Esophagus muscularis mucosa (tissue), 4 donors: ENCODE measurements around the gene WNK1. TPM values are rescaled to one million over a fixed set of nuclear protein-coding genes. Genes with fewer than 3 reads are reported as not detected.

Experiments
- DNase-seq: peaks from one replicate; pipeline ENCODE4 v3.0.0-alpha.2; 2017; ENCODE audit errors: extremely low spot score
- H3K27ac ChIP-seq, 4 donors: fragments of 200-600 bp; sonication (generic); replicated peaks in 1 of 4; 1 replicate in 3 of 4; 2 replicates in 1 of 4; pipeline ENCODE4 v1.5.1; 2016 to 2019; ENCODE audit warnings: mild to moderate bottlenecking in 1 of 4
- H3K27me3 ChIP-seq, 4 donors: fragments of 200-600 bp; sonication (generic); one replicate each; pipeline versions ENCODE4 v1.5.1 to v1.6.0; 2016 to 2019
- H3K36me3 ChIP-seq, 4 donors: fragments of 200-600 bp; sonication (generic); one replicate each; pipeline ENCODE4 v1.5.1; 2016 to 2019
- H3K4me1 ChIP-seq, 4 donors: fragments of 200-600 bp; sonication (generic); one replicate each; pipeline ENCODE4 v1.5.1; 2016 to 2019
- H3K4me3 ChIP-seq, 4 donors: fragments of 200-600 bp; sonication (generic); 1 replicate in 2 of 4; 2 replicates in 2 of 4; pipeline ENCODE4 v1.5.1; 2016 to 2019; ENCODE audit warnings: mild to moderate bottlenecking in 4 of 4, moderate library complexity in 1 of 4
- H3K9me3 ChIP-seq, 4 donors: fragments of 200-600 bp; sonication (generic); 1 replicate in 3 of 4; 2 replicates in 1 of 4; pipeline ENCODE4 v1.5.1; 2016 to 2019
- EP300 ChIP-seq: sonication (generic); formaldehyde crosslinking; IDR thresholded peaks from one replicate; pipeline ENCODE4 v1.6.1; 2017; ENCODE audit warnings: antibody characterized with exemption
- POLR2A ChIP-seq: fragments of 450-650 bp; IDR thresholded peaks from one replicate; pipeline ENCODE4 v1.6.1; 2017; ENCODE audit warnings: antibody characterized with exemption, moderate library complexity, mild to moderate bottlenecking, low read depth
- POLR2AphosphoS5 ChIP-seq, 2 donors: sonication (generic); formaldehyde crosslinking; IDR thresholded peaks; one replicate each; pipeline ENCODE4 v1.6.1; 2017; ENCODE audit warnings: antibody characterized with exemption in 2 of 2
- WGBS: methylation state at CpG from one replicate; pipeline ENCODE4 v1.1.5; 2018; 5-methylcytosine and 5-hydroxymethylcytosine counted together
- intact Hi-C: fragments of 100-400 bp; cut with DNase I; formaldehyde crosslinking; loops from one replicate; pipeline ENCODE4 v1.15.1; 2023
- total RNA-seq, 4 donors: library from RNA; depleted of rRNA; stranded (reverse); fragments of >200 nt; gene quantifications; one replicate each; pipeline versions ENCODE4 v1.1.0 to v1.2.1, GENCODE V29; 2016
- TF ChIP-seq, protein P1 (sequence below), 3 experiments: fragments of 200-600 bp in 2 of 3; fragments of 450-650 bp in 1 of 3; sonication (generic) in 2 of 3; IDR thresholded peaks; one replicate each; pipeline ENCODE4 v1.5.1; 2017 to 2019; ENCODE audit warnings: antibody characterized with exemption in 3 of 3, mild to moderate bottlenecking in 2 of 3, moderate library complexity in 1 of 3

The WNK1 gene
- total RNA-seq, 4 donors from 2014 or later: 137 to 250 (median 158) TPM

DNA sequence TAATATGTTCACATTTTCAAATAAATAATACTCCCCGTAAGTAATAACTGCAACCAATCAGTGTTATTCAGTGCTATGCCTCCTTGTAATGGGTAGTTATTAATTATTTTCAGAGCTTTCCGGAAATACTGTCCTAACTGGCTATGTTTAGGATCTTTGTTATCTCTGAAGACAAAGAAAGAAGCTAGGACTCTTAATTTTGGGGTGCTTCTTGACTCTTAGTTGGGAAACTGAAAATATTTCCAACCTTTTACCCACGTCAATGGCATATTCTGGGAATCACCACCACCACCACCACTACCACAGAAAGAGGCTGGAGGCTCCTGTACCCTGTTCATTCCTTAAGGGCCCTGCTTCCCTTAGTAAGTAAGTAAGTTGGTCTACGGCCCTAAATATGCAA lies 158.0 kb downstream of the WNK1 start:
- intact Hi-C loops: no loop called here
- 57% methylated on average over 4 of the region's 4 CpGs for WGBS
- no peak overlapping the region for H3K27ac ChIP-seq
- H3K4me3 ChIP-seq: no peak overlapping the region
- DNase-seq: no peak
- H3K9me3 ChIP-seq: no peaks in the 10 kb centered on the region
- no peaks in the 10 kb centered on the region for H3K27me3 ChIP-seq
- H3K4me1 ChIP-seq: peaks cover 0 to 22% (median 7%) of the 10 kb centered on the region in 4 donors
- H3K36me3 ChIP-seq: peaks cover 43 to 95% (median 85%) of the 10 kb centered on the region in 4 donors
- TF ChIP-seq POLR2AphosphoS5 (IDR thresholded peaks at IDR 0.05) (no peak), EP300 (no peak), POLR2A (no peak)
- TF ChIP-seq, protein P1, sequence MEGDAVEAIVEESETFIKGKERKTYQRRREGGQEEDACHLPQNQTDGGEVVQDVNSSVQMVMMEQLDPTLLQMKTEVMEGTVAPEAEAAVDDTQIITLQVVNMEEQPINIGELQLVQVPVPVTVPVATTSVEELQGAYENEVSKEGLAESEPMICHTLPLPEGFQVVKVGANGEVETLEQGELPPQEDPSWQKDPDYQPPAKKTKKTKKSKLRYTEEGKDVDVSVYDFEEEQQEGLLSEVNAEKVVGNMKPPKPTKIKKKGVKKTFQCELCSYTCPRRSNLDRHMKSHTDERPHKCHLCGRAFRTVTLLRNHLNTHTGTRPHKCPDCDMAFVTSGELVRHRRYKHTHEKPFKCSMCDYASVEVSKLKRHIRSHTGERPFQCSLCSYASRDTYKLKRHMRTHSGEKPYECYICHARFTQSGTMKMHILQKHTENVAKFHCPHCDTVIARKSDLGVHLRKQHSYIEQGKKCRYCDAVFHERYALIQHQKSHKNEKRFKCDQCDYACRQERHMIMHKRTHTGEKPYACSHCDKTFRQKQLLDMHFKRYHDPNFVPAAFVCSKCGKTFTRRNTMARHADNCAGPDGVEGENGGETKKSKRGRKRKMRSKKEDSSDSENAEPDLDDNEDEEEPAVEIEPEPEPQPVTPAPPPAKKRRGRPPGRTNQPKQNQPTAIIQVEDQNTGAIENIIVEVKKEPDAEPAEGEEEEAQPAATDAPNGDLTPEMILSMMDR (IDR thresholded peaks at IDR 0.05): no peak

DNA sequence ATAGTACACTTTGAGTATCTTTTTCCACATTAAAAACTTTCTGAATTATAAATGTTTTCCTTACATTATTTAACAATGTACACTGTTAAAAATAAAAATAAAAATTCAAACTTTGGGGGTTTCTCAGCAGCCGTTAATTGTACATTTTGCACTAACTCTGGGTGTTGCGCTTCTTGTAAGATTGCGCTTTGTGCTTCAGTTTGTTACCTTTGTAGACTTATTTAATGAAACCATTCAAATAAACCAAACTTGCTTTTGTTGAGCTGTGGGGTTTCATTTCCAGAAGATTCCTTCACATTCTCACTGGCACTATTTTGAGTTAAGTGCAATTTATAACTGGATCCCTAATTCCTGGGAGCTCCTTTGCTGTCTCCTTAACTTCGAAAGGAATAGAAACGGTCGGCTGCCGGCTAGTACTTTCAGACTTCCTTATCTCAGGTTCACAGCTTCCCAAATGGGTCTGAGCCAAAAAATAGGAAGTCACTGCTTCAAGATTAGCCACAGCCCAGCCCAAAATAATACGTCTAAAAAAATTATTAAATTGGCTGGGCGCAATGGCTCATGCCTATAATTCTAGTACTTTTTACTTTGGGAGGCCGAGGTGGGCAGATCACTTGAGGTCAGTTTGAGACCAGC lies 158.9 kb downstream of the WNK1 start:
- intact Hi-C loops: no loop called here
- Histone ChIP-seq H3K27ac (no peak overlapping the region), H3K36me3 (peaks cover 44 to 95% (median 84%) of the 10 kb centered on the region in 4 donors), H3K9me3 (no peaks in the 10 kb centered on the region), H3K4me1 (peaks cover 0 to 22% (median 7%) of the 10 kb centered on the region in 4 donors), H3K27me3 (no peaks in the 10 kb centered on the region), H3K4me3 (no peak overlapping the region)
- no peak for DNase-seq
- 67% methylated on average over 10 of the region's 10 CpGs for WGBS
- TF ChIP-seq, protein P1 (IDR thresholded peaks at IDR 0.05): no peak
- no peak for TF ChIP-seq POLR2AphosphoS5 (IDR thresholded peaks at IDR 0.05)
- TF ChIP-seq POLR2A: no peak
- TF ChIP-seq EP300: no peak

DNA sequence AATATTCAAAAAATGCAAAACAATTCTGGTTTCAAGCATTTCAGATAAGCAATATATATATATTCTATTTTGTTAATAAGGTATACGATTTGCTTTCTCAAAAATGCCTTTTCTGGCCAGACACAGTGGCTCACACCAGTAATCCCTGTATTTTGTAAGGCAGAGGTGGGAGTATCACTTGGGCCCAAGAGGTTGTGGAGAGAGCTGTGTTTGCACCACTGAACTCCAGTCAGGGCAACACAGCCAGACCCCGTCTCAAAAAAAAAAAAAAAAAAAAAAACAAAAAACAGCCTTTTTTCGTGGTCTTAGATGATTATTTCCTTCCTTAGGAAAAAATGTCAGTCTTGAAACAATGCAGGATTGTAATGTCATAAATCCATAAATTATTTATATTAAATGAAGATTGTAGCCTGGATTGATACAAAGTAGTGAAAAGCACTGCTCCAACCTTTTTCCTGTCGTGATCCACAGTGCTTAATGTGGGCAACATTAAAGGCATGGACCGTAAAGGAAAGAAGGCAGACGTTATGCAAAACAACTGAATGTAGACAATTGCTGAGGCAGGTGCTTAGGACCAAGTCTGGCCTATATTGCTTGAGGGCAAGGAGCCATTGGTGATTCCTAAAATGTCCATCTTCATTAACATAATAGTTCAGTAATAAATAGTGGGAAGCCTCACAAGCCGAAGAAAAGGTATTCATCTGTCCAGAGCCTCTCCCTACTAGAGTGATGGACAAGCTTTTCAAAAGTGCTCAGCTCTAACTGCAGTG lies 160.3 kb downstream of the WNK1 start:
- Histone ChIP-seq H3K36me3 (peaks cover 34 to 93% (median 83%) of the 10 kb centered on the region in 4 donors), H3K9me3 (no peaks in the 10 kb centered on the region), H3K4me1 (peaks cover 0 to 22% (median 7%) of the 10 kb centered on the region in 4 donors), H3K4me3 (no peak overlapping the region), H3K27me3 (no peaks in the 10 kb centered on the region), H3K27ac (no peak overlapping the region)
- intact Hi-C loops: no loop called here
- no peak for DNase-seq
- WGBS: 69% methylated on average over 7 of the region's 7 CpGs
- no peak for TF ChIP-seq POLR2A
- TF ChIP-seq, protein P1 (IDR thresholded peaks at IDR 0.05): no peak
- no peak for TF ChIP-seq POLR2AphosphoS5 (IDR thresholded peaks at IDR 0.05)
- no peak for TF ChIP-seq EP300

DNA sequence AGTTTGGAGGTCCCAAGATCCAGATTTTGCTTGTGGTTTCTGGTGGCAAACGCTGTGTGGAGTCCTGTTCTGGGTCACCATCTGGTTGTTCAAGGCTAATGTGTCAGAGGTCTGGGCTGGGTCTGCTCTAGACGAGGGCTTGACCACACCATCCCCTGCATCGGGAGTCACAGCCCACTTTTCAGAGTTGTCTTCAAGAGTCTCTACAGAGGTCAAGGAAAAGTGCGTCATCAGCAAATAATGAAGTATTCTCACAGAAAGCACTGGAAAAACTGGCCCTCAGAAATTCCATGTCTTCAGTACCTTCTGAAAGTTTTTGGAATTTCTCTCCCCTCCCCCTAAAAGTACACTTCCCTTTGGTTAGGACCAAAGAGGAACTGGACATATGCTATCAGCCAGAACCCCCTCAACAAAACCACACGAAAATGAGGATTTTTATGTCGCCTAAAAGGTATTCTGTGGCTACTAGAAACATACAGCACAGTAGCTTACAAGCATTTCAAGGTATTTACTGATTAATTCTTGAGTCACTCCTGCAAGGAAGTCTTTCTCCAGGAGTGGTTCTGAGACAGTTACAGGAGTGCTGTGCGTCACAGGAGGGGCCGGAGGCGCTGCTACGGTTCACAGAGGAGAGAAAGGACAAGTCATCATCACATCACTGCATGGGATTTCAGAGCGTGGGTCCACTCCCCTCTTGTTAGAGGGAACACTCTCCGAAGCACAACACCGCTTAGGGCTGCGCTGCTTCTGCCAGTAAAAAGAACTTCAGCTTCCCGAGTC lies 161.7 kb downstream of the WNK1 start:
- WGBS: 76% methylated on average over 15 of the region's 15 CpGs
- intact Hi-C loops: no loop called here
- Histone ChIP-seq H3K4me1 (peaks cover 0 to 22% (median 5%) of the 10 kb centered on the region in 4 donors), H3K27ac (no peak overlapping the region), H3K9me3 (no peaks in the 10 kb centered on the region), H3K27me3 (no peaks in the 10 kb centered on the region), H3K36me3 (peaks cover 24 to 93% (median 78%) of the 10 kb centered on the region in 4 donors), H3K4me3 (no peak overlapping the region)
- TF ChIP-seq POLR2A: no peak
- TF ChIP-seq EP300: no peak
- TF ChIP-seq POLR2AphosphoS5 (IDR thresholded peaks at IDR 0.05): no peak
- TF ChIP-seq, protein P1 (IDR thresholded peaks at IDR 0.05): no peak
- DNase-seq: no peak
